Mononuclear cell (primary cell): Measurements from ENCODE around the gene TADA3. TPM values are rescaled to one million over a fixed set of nuclear protein-coding genes. Genes with fewer than 3 reads are reported as not detected.

Source experiments
- H3K27me3 ChIP-seq: 2 replicates; pipeline ENCODE4 v1.6.0; 2011; ENCODE audit warnings: low read length, control low read depth; ENCODE audit not compliant: insufficient read depth
- H3K4me1 ChIP-seq: 2 replicates; pipeline ENCODE4 v1.5.1; 2011; ENCODE audit warnings: mild to moderate bottlenecking, low read length, control low read depth; ENCODE audit not compliant: insufficient read depth
- H3K4me3 ChIP-seq: 2 replicates; pipeline ENCODE4 v1.5.1; 2011; ENCODE audit warnings: mild to moderate bottlenecking, low read length, moderate library complexity
- H3K9me3 ChIP-seq: 2 replicates; pipeline ENCODE4 v1.5.1; 2011; ENCODE audit warnings: low read depth, mild to moderate bottlenecking, control low read depth, low read length
- total RNA-seq: library from RNA; depleted of rRNA; stranded (reverse); fragments of >200 nt; gene quantifications from one replicate; pipeline ENCODE4 v1.2.3, GENCODE V29; 2012

TADA3 gene
- total RNA-seq, 1 donor = 28.8 TPM

- Histone ChIP-seq H3K9me3 (no peaks in the 10 kb centered on the region), H3K27me3 (no peaks in the 10 kb centered on the region), H3K4me1 (peaks cover 45% of the 10 kb centered on the region), H3K4me3 (no peak overlapping the region)
Observed at GRCh38 chr3:9768141-9768775, 24.0 kb downstream of the TADA3 start.

GRCh38 chr3:9767418-9767817, 24.9 kb downstream of the TADA3 start:
- no peak overlapping the region for H3K4me3 ChIP-seq
- peaks cover 45% of the 10 kb centered on the region for H3K4me1 ChIP-seq
- H3K9me3 ChIP-seq = no peaks in the 10 kb centered on the region
- no peaks in the 10 kb centered on the region for H3K27me3 ChIP-seq

DNA sequence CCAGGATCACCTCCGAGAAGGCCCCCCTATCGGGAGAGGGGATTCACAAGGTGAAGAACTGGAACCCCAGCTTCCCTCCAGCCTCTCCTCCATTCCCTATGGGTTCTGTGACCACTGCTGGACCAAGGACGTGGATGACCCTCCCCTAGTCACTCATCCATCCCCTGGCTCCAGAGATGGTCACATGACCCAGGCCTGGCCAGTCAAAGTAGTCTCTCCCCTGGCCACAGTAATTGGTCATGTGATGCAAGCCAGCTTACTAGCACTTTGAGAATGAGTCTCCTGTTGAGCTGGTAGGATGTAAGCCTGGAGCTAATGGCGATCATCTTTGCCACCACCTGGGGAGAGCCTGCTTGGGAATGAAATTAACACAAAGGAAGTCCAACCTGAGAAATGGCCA, 26.4 kb downstream of the TADA3 start:
- Histone ChIP-seq H3K27me3 (no peaks in the 10 kb centered on the region), H3K4me3 (no peak overlapping the region), H3K4me1 (peaks cover 45% of the 10 kb centered on the region), H3K9me3 (no peaks in the 10 kb centered on the region)

DNA sequence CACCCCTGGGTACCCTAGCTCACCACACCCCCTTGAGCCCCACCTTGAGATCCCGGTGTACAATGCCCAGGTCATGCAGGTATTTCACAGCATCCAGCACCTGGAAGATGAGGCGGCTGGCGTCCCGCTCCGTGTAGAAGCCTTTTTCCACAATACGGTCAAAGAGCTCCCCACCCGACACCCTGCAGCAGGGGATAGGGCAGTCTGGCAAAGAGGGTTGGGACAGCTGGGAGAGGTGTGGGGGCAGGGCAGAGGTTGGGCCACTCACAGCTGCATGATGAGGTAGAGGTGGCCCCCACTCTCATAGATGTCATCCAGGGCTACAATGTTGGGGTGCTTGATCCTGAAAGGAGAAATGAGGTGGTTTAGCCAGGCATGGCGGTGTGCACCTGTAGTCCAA, 29.4 kb downstream of the TADA3 start:
- Histone ChIP-seq H3K27me3 (no peaks in the 10 kb centered on the region), H3K9me3 (no peaks in the 10 kb centered on the region), H3K4me1 (peaks cover 16% of the 10 kb centered on the region), H3K4me3 (no peak overlapping the region)

DNA sequence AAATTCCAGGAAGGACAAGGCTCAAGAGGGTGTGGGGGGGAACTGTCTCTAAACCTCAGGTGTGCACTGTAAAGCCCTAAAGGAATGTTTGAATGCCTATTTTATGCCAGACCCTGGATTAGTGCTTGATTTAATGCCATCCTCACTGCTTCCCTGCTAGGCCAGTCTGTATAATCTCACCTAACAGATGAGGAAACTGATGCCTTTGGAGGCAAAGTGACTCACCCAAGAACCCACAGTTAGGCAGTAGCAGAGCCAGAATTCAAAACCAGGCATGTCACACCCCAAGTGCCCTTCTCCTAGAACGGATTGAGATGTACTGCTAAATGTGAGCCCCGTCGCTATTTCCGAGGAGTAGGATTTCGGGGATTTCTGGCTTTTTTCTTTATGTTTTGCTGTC, 30.4 kb downstream of the TADA3 start:
- Histone ChIP-seq H3K9me3 (no peaks in the 10 kb centered on the region), H3K4me3 (no peak overlapping the region), H3K27me3 (no peaks in the 10 kb centered on the region), H3K4me1 (peaks cover 6% of the 10 kb centered on the region)

DNA sequence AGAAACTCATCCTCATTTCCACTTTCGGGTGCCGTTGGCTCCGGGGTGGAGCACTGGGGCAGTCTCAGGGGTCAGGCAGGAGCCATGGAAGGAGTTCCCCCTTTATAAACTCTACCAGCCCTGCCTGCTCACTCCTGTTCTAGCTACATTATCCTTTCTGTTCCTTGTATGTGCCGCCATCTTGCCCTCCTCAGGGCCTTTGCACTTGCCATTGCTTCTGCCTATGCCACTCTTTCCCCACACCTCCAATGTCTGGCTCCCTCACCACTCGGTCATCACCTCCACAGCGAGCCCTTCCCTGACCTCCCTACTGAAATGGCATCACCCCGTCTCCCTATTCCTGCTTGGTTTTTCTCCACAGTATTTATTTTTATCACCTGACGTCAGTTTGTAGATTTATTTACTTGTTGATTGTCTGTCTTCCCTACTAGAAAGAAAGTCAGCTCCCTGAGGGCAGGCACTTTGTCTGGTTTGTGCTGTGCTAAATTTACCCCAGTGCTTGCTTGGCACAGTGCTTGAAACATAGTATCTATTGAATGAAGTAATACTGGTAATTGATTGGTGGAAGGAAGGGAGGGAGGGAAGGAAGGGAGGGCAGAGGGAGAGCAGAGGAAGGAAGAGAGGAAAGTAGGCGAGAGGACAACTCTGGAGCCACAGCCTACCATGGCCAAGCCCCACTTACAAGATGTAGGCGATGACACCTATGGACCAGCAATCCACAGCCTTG, 31.3 kb downstream of the TADA3 start:
- Histone ChIP-seq H3K9me3 (no peaks in the 10 kb centered on the region), H3K4me3 (no peak overlapping the region), H3K27me3 (no peaks in the 10 kb centered on the region), H3K4me1 (no peaks in the 10 kb centered on the region)

GRCh38 chr3:9757427-9757826, 34.8 kb downstream of the TADA3 start:
- Histone ChIP-seq H3K9me3 (no peaks in the 10 kb centered on the region), H3K27me3 (no peaks in the 10 kb centered on the region), H3K4me3 (no peak overlapping the region), H3K4me1 (peaks cover 16% of the 10 kb centered on the region)

GRCh38 chr3:9754678-9755077, 37.6 kb downstream of the TADA3 start:
- H3K4me1 ChIP-seq = peaks cover 38% of the 10 kb centered on the region
- no peak overlapping the region for H3K4me3 ChIP-seq
- no peaks in the 10 kb centered on the region for H3K27me3 ChIP-seq
- no peaks in the 10 kb centered on the region for H3K9me3 ChIP-seq

- Histone ChIP-seq H3K9me3 (no peaks in the 10 kb centered on the region), H3K27me3 (no peaks in the 10 kb centered on the region), H3K4me3 (peak overlapping the region; percentile 58), H3K4me1 (peaks cover 45% of the 10 kb centered on the region)
Observed at GRCh38 chr3:9750556-9751411, 41.5 kb downstream of the TADA3 start.

DNA sequence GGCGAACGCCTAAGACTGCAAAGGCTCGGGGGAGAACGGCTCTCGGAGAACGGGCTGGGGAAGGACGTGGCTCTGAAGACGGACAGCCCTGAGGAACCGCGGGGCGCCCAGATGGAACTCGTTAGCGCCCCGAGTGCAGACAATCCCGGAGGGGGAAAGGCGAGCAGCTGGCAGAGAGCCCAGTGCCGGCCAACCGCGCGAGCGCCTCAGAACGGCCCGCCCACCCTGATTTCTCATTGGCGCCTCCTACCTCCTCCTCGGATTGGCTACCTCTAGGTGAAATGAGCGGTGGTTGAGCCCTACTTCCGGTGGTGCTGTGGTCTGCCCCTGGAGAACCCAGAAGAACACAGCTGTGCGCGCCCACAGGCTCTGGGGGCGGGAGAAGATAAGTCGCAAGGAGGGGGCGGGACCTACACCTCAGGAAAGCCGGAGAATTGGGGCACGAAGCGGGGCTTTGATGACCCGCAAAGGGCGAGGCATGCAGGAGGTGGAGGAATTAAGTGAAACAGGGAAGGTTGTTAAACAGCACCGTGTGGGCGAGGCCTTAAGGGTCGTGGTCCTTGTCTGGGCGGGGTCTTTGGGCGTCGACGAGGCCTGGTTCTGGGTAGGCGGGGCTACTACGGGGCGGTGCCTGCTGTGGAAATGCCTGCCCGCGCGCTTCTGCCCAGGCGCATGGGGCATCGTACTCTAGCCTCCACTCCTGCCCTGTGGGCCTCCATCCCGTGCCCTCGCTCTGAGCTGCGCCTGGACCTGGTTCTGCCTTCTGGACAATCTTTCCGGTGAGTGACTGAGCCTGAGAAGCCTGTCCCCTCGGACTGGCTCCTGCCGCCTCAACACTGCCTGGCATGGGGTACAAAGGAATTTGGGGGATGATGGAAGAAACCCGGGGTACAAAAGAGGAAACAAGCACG, 42.4 kb downstream of the TADA3 start, which contains the start of gene OGG1:
OGG1 (plus strand) TSS at position 308 of the 911 bp plus-strand sequence; CDS start at position 643, 335 bp downstream.
- Histone ChIP-seq H3K27me3 (no peaks in the 10 kb centered on the region), H3K9me3 (no peaks in the 10 kb centered on the region), H3K4me3 (peak within 1 kb of the TSS; percentile 58), H3K4me1 (peaks cover 38% of the 10 kb centered on the region)

DNA sequence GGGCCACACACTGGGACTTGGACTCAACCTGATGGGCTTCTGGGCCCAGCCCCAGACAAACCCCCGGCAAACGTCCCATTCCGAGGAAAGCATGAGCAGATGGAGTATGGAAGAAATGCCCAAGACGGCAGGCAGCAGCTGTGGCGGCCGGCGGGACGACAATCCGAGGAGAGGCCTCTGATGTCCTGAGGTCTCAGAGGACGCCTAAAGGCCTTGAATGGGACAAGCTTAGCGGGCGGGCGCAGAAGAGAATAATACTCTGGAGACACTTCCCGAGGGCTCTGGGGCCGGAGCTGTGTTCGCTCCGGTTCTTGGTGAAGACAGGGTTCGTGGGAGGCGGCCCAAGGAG, 43.0 kb downstream of the TADA3 start:
- Histone ChIP-seq H3K27me3 (no peaks in the 10 kb centered on the region), H3K4me3 (peak overlapping the region; percentile 58)

GRCh38 chr3:9748031-9748430, 44.2 kb downstream of the TADA3 start:
- Histone ChIP-seq H3K9me3 (no peaks in the 10 kb centered on the region), H3K27me3 (no peaks in the 10 kb centered on the region), H3K4me1 (peaks cover 29% of the 10 kb centered on the region), H3K4me3 (no peak overlapping the region)

More for the DNA sequence above, 43.0 kb downstream of the TADA3 start:
- H3K9me3 ChIP-seq = no peaks in the 10 kb centered on the region
- peaks cover 32% of the 10 kb centered on the region for H3K4me1 ChIP-seq

- H3K9me3 ChIP-seq = no peaks in the 10 kb centered on the region
- no peak overlapping the region for H3K4me3 ChIP-seq
- H3K27me3 ChIP-seq = no peaks in the 10 kb centered on the region
- peaks cover 27% of the 10 kb centered on the region for H3K4me1 ChIP-seq
Observed at GRCh38 chr3:9747267-9747666, 45.0 kb downstream of the TADA3 start.

DNA sequence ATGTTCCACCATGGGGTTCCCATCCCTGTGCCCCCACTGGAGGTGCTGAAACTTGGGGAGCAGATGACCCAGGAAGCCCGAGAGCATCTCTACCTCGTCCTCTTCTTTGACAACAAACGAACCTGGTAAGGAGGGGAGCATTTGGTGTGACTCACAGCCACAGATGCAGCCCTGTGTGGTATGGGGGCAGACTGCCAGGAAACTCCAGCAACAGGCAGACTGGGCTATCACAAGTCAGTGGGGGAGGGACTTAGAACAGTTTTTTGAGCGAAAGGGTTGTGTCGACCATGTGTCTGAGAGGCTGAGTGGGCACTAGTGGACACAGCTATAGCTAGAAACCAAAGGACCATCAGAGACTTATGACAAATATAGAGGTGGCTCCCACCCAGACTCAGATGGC, 45.9 kb downstream of the TADA3 start:
- H3K4me3 ChIP-seq = no peak overlapping the region
- no peaks in the 10 kb centered on the region for H3K27me3 ChIP-seq
- peaks cover 19% of the 10 kb centered on the region for H3K4me1 ChIP-seq
- no peaks in the 10 kb centered on the region for H3K9me3 ChIP-seq
